DND-41 (cell line): ENCODE results near the gene TBATA.

Source experiments
- ATAC-seq: fragments of 200-7000 bp; cut with Tn5 transposase; 3 replicates; pipeline ENCODE4 v1.9.1; 2021; ENCODE audit warnings: low read depth; ENCODE audit not compliant: insufficient read depth
- DNase-seq: peaks from one replicate; pipeline ENCODE4 v3.0.0-alpha.2; 2020
- H2AFZ ChIP-seq: 2 replicates; pipeline ENCODE4 v1.6.0; 2012; ENCODE audit warnings: low read depth, low read length
- H3K27ac ChIP-seq: 2 replicates; pipeline ENCODE4 v1.5.1; 2012; ENCODE audit warnings: low read length, inconsistent platforms
- H3K27me3 ChIP-seq: fragments of 200-600 bp; sonication (generic); 2 replicates; pipeline ENCODE4 v1.6.0; 2012; ENCODE audit warnings: low read length, mild to moderate bottlenecking, inconsistent platforms; ENCODE audit not compliant: insufficient read depth, poor library complexity
- H3K36me3 ChIP-seq: 2 replicates; pipeline ENCODE4 v1.5.1; 2012; ENCODE audit warnings: low read length, inconsistent platforms; ENCODE audit not compliant: insufficient read depth
- H3K4me1 ChIP-seq: 2 replicates; pipeline ENCODE4 v1.5.1; 2012; ENCODE audit warnings: mild to moderate bottlenecking, low read length; ENCODE audit not compliant: insufficient read depth
- H3K4me2 ChIP-seq: 2 replicates; pipeline ENCODE4 v1.6.0; 2012; ENCODE audit warnings: mild to moderate bottlenecking, moderate library complexity, low read length, inconsistent platforms; ENCODE audit not compliant: insufficient read depth
- H3K4me3 ChIP-seq, 2 experiments: fragments of 200-600 bp in 1 of 2; shearing (Covaris generic) in 1 of 2; 2 replicates each; pipeline ENCODE4 v1.5.1; 2012 to 2016; ENCODE audit warnings: inconsistent platforms in 2 of 2, low read length in 2 of 2, mild to moderate bottlenecking in 2 of 2, low read depth in 1 of 2, moderate library complexity in 1 of 2
- H3K79me2 ChIP-seq: 2 replicates; pipeline ENCODE4 v1.6.0; 2012; ENCODE audit warnings: low read length, inconsistent platforms; ENCODE audit not compliant: insufficient read depth
- H3K9ac ChIP-seq: 2 replicates; pipeline ENCODE4 v1.6.0; 2012; ENCODE audit warnings: low read depth, mild to moderate bottlenecking, inconsistent platforms, low read length, moderate library complexity
- H3K9me3 ChIP-seq: 2 replicates; pipeline ENCODE4 v1.5.1; 2012; ENCODE audit warnings: low read length, moderate library complexity, mild to moderate bottlenecking, inconsistent platforms; ENCODE audit not compliant: insufficient read depth, severe bottlenecking
- H4K20me1 ChIP-seq: 2 replicates; pipeline ENCODE4 v1.6.0; 2012; ENCODE audit warnings: low read length; ENCODE audit not compliant: insufficient read depth
- CTCF ChIP-seq: IDR thresholded peaks from 2 replicates; pipeline ENCODE4 v1.5.1; 2012; ENCODE audit warnings: borderline replicate concordance, low read length, moderate library complexity, mild to moderate bottlenecking; ENCODE audit not compliant: poor library complexity, severe bottlenecking; ENCODE audit errors: extremely low read depth
- EZH2 ChIP-seq: IDR thresholded peaks from 3 replicates; pipeline ENCODE4 v1.6.1; 2012; ENCODE audit warnings: borderline replicate concordance, low read depth, mild to moderate bottlenecking, moderate library complexity, low read length, inconsistent platforms; ENCODE audit not compliant: severe bottlenecking

Gene TBATA

GRCh38 chr10:70801854-70802253, 16.7 kb upstream of the TBATA start:
- Histone ChIP-seq H4K20me1 (no peaks in the 10 kb centered on the region), H3K9me3 (no peaks in the 10 kb centered on the region), H3K4me1 (no peaks in the 10 kb centered on the region), H3K9ac (no peak overlapping the region), H3K4me2 (no peak overlapping the region), H3K27ac (no peak overlapping the region), H2AFZ (no peak overlapping the region), H3K27me3 (no peaks in the 10 kb centered on the region), H3K36me3 (no peaks in the 10 kb centered on the region), H3K4me3 (no peak overlapping the region), H3K79me2 (no peaks in the 10 kb centered on the region)
- DNase-seq, result no peak
- ATAC-seq, result no peak
- TF ChIP-seq CTCF, result no peak
- no peak for TF ChIP-seq EZH2

GRCh38 chr10:70799124-70799523, 13.9 kb upstream of the TBATA start:
- no peak overlapping the region for H3K4me3 ChIP-seq
- no peaks in the 10 kb centered on the region for H3K36me3 ChIP-seq
- no peak overlapping the region for H3K9ac ChIP-seq
- no peak overlapping the region for H3K27ac ChIP-seq
- no peak for DNase-seq
- TF ChIP-seq CTCF (no peak), EZH2 (no peak)
- H3K79me2 ChIP-seq, result no peaks in the 10 kb centered on the region
- no peak overlapping the region for H2AFZ ChIP-seq
- ATAC-seq, result no peak
- no peaks in the 10 kb centered on the region for H4K20me1 ChIP-seq
- H3K4me2 ChIP-seq, result no peak overlapping the region
- no peaks in the 10 kb centered on the region for H3K9me3 ChIP-seq
- H3K27me3 ChIP-seq, result peaks cover 2% of the 10 kb centered on the region
- H3K4me1 ChIP-seq, result no peaks in the 10 kb centered on the region

DNA sequence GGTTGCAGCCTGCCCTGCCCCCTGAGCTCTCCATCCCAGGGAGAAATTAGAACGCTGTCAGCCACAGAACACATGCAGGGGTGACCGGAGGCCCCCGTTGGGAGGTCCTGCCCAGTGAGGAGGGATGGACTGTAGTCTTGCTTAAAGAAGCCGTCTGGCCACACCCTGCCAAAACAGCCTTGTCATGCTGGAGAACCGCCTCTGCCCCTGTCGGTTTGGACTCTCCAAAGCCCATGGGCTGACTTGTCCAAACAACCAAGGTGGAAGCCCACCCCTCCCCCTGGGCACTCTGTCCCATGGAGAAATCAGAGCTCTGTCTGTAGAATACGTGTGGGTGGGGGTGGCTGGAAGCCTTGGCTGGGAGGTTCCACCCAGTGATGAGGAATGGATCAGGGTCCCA, 12.7 kb upstream of the TBATA start:
- Histone ChIP-seq H3K36me3 (no peaks in the 10 kb centered on the region), H3K4me2 (no peak overlapping the region), H3K4me1 (no peaks in the 10 kb centered on the region), H2AFZ (no peak overlapping the region), H3K9ac (no peak overlapping the region), H3K27ac (no peak overlapping the region), H3K27me3 (peaks cover 3% of the 10 kb centered on the region), H3K4me3 (no peak overlapping the region), H3K9me3 (no peaks in the 10 kb centered on the region), H4K20me1 (no peaks in the 10 kb centered on the region), H3K79me2 (no peaks in the 10 kb centered on the region)
- TF ChIP-seq CTCF (no peak), EZH2 (no peak)
- ATAC-seq, result no peak
- no peak for DNase-seq

DNA sequence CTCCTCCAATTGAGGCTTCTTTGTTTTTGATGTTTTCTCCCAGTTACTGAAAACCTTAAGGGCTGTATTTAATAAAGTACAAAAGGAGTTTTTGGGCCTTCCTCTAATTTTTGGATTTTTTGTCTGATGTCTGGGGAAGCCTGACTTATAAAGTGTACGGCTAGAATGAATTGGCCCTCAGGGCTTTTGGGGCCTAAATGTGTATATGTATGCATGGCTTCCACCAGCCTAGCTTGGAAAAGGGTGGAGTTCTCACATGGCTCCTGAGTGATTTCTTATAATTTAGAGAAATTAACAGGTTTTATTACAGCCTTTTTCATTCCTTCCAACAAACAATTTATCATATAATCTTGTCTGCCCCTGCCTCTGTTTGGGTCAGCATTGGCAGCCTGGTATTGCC, 10.4 kb upstream of the TBATA start:
- H3K27ac ChIP-seq, result no peak overlapping the region
- no peaks in the 10 kb centered on the region for H3K4me1 ChIP-seq
- no peaks in the 10 kb centered on the region for H3K79me2 ChIP-seq
- H3K27me3 ChIP-seq, result peaks cover 21% of the 10 kb centered on the region
- no peak overlapping the region for H3K4me3 ChIP-seq
- DNase-seq (no peak), ATAC-seq (no peak)
- no peak for TF ChIP-seq EZH2
- TF ChIP-seq CTCF, result no peak
- H3K9me3 ChIP-seq, result no peaks in the 10 kb centered on the region
- H3K9ac ChIP-seq, result no peak overlapping the region
- H3K4me2 ChIP-seq, result no peak overlapping the region
- no peaks in the 10 kb centered on the region for H3K36me3 ChIP-seq
- H2AFZ ChIP-seq, result no peak overlapping the region
- no peaks in the 10 kb centered on the region for H4K20me1 ChIP-seq
